H1 (cell line): Measurements from ENCODE around the gene ALDH5A1. TPM values are rescaled to one million over a fixed set of nuclear protein-coding genes. Genes with fewer than 3 reads are reported as not detected.

ENCODE experiments used
- ATF2 ChIP-seq: IDR thresholded peaks from 2 replicates; pipeline ENCODE4 v1.6.1; 2012; ENCODE audit warnings: low read length, inconsistent platforms
- CHD7 ChIP-seq: fragments of 300-600 bp; sonication (generic); IDR thresholded peaks from 2 replicates; pipeline ENCODE4 v1.7.1; 2012; ENCODE audit warnings: low read length, moderate library complexity, mild to moderate bottlenecking, inconsistent platforms; ENCODE audit not compliant: insufficient replicate concordance
- POLR2A ChIP-seq, 2 experiments: IDR thresholded peaks; 1 replicate in 1 of 2; 2 replicates in 1 of 2; pipeline ENCODE4 v1.6.1; 2011; ENCODE audit warnings: low read depth in 2 of 2, low read length in 2 of 2, mild to moderate bottlenecking in 2 of 2; ENCODE audit errors: control extremely low read depth in 1 of 2
- SRF ChIP-seq: IDR thresholded peaks from 2 replicates; pipeline ENCODE4 v1.6.1; 2011; ENCODE audit warnings: mild to moderate bottlenecking, low read depth, low read length, moderate library complexity
- TBP ChIP-seq: IDR thresholded peaks from 2 replicates; pipeline ENCODE4 v1.6.1; 2011; ENCODE audit warnings: low read depth, low read length, improper control_type of control experiment
- USF2 ChIP-seq: IDR thresholded peaks from 2 replicates; pipeline ENCODE4 v1.6.1; 2011; ENCODE audit warnings: low read length, improper control_type of control experiment
- polyA plus RNA-seq, 7 experiments: library from polyadenylated mRNA; depleted of rRNA in 3 of 7; stranded (reverse) in 5 of 7; unstranded in 2 of 7; fragments of >200 nt in 5 of 7; fragments of 200-250 nt in 2 of 7; gene quantifications; 1 replicate in 5 of 7; 2 replicates in 1 of 7; 4 replicates in 1 of 7; pipeline versions ENCODE4 v1.2.1 to v1.2.3, GENCODE V29; 2011 to 2013; ENCODE audit warnings: missing spikeins in 2 of 7, mixed read lengths in 2 of 7
- total RNA-seq: library from RNA; stranded (reverse); fragmentation: NEBNext Ultra II Directional; extraction: Animal tissue kit (Norgen Biotek cat#: 25700); gene quantifications from 2 replicates; pipeline ENCODE4 v1.2.1, GENCODE V29; 2021

Gene ALDH5A1
- total and polyA plus RNA-seq, 2 of the 8 experiments (the other 6 are each of a cell fraction or from before 2014, with no cell fraction given) = 1.5 to 2.4 TPM

DNA sequence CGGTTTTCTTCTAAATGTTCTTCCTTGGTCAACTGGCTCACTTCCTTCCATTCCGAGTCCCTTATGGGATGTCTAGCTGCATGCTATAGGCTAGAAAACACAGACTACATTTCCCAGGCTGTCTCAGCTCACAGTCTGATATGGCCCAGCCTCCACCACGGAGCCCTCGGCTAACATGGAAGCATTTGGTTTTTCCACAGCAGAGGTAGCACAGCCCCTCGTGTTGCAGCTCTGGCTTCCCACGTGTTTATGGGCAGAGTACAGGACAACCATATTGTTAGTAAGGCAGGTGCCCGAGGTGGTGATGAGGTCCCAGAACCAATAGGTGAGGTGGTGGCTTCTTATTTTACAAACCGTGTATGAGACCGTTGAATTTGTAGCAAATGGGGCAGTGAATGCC lies 14.1 kb upstream of the ALDH5A1 start (continued):
- TF ChIP-seq CHD7 (no peak), POLR2A (IDR thresholded peaks at IDR 0.05; ENCODE audit: control extremely low read depth in 1 of 2, low read depth in 2 of 2, low read length in 2 of 2) (no peak), ATF2 (no peak), TBP (no peak), SRF (no peak), USF2 (no peak)
- TF ChIP-seq, all 59 proteins: peak for 0
